ENCODE results near the gene GOLT1B. TPM values are rescaled to one million over a fixed set of nuclear protein-coding genes. Genes with fewer than 3 reads are reported as not detected.
"Not testable (repeated sequence)": the region's sequence is repeated elsewhere in the genome, so short reads cannot be mapped to it uniquely, and the experiment has no call there.

GOLT1B gene
- 10 to 100 TPM; 13.6 to 25.1 (median 19.6) TPM for total RNA-seq

GRCh38 chr12:21501258-21502163 lies at the start of gene GOLT1B, which contains the start of gene RECQL:
Gene GOLT1B (plus strand): TSS chr12:21501789. CDS start chr12:21501924, 135 bp downstream.
Gene RECQL (minus strand): TSS chr12:21501635. CDS start chr12:21499570, 2,065 bp downstream.
- peak within 1 kb of the TSS; percentile 100 for H3K4me3 ChIP-seq (ENCODE audit: low read depth, poor library complexity, severe bottlenecking)
- 0% methylated on average over 55 to 57 of the region's 61 CpGs for WGBS, 2 donors
- TF ChIP-seq POLR2A (IDR thresholded peaks at IDR 0.05) (peak in 1 of 2 donors; percentile 4), CTCF (IDR thresholded peaks at IDR 0.05) (no peak)
- peak; percentile 97 to 98 for DNase-seq (ENCODE audit: low spot score in 2 of 2)
- intact Hi-C loops (cut with DNase I; ENCODE audit: low total_unique reads): no loop called here

GRCh38 chr12:21453312-21453852 lies 48.2 kb upstream of the GOLT1B start:
- WGBS, 2 donors: 92 to 93% methylated on average over 4 of the region's 4 CpGs
- TF ChIP-seq CTCF (IDR thresholded peaks at IDR 0.05) (no peak), POLR2A (IDR thresholded peaks at IDR 0.05) (no peak)
- intact Hi-C loops (cut with DNase I; ENCODE audit: low total_unique reads): loop anchor here (5.0 kb wide), 1 partner anchor 1536 kb away; no protein-coding TSS in a partner anchor
- H3K4me3 ChIP-seq (ENCODE audit: low read depth, poor library complexity, severe bottlenecking): no peak overlapping the region
- DNase-seq (ENCODE audit: low spot score in 2 of 2): no peak

GRCh38 chr12:21456291-21456780 lies 45.3 kb upstream of the GOLT1B start:
- intact Hi-C loops (cut with DNase I; ENCODE audit: low total_unique reads): no loop called here
- 50 to 60% methylated on average over 7 of the region's 7 CpGs for WGBS, 2 donors
- DNase-seq (ENCODE audit: low spot score in 2 of 2): no peak
- TF ChIP-seq CTCF (IDR thresholded peaks at IDR 0.05): no peak
- TF ChIP-seq POLR2A (IDR thresholded peaks at IDR 0.05): no peak
- H3K4me3 ChIP-seq (ENCODE audit: low read depth, poor library complexity, severe bottlenecking): no peak overlapping the region

- WGBS, 2 donors: 87 to 92% methylated on average over 2 of the region's 2 CpGs
- intact Hi-C loops (cut with DNase I; ENCODE audit: low total_unique reads): no loop called here
- TF ChIP-seq POLR2A (IDR thresholded peaks at IDR 0.05): no peak
- no peak for TF ChIP-seq CTCF (IDR thresholded peaks at IDR 0.05)
- no peak overlapping the region for H3K4me3 ChIP-seq (ENCODE audit: low read depth, poor library complexity, severe bottlenecking)
- no peak for DNase-seq (ENCODE audit: low spot score in 2 of 2)
These were observed 42.1 kb upstream of the GOLT1B start for GRCh38 chr12:21459474-21459873.

- DNase-seq (ENCODE audit: low spot score in 2 of 2); H3K4me3 ChIP-seq (ENCODE audit: low read depth, poor library complexity, severe bottlenecking); intact Hi-C loops (cut with DNase I; ENCODE audit: low total_unique reads): not testable (repeated sequence)
- 87 to 92% methylated on average over 2 of the region's 2 CpGs for WGBS, 2 donors
These were observed 34.3 kb upstream of the GOLT1B start for GRCh38 chr12:21467334-21467733.

- 68% methylated on average over 2 of the region's 2 CpGs for WGBS, 2 donors
- DNase-seq (ENCODE audit: low spot score in 2 of 2): no peak
- intact Hi-C loops (cut with DNase I; ENCODE audit: low total_unique reads): no loop called here
- no peak overlapping the region for H3K4me3 ChIP-seq (ENCODE audit: low read depth, poor library complexity, severe bottlenecking)
- TF ChIP-seq CTCF (IDR thresholded peaks at IDR 0.05) (no peak), POLR2A (IDR thresholded peaks at IDR 0.05) (no peak)
These were observed 30.3 kb upstream of the GOLT1B start for GRCh38 chr12:21471294-21471693.

All from lower leg skin (tissue), 4 donors.